BLaER1 (cell line): ENCODE results near the gene HELZ2.
"Not testable (repeated sequence)": the region's sequence is repeated elsewhere in the genome, so short reads cannot be mapped to it uniquely, and the experiment has no call there.

ENCODE experiments used
- H3K27ac ChIP-seq: shearing (Covaris generic); formaldehyde crosslinking; 2 replicates; pipeline ENCODE4 v1.8.1; 2022
- H3K27me3 ChIP-seq: shearing (Covaris generic); formaldehyde crosslinking; 2 replicates; pipeline ENCODE4 v1.8.1; 2022
- H3K36me3 ChIP-seq: shearing (Covaris generic); formaldehyde crosslinking; 2 replicates; pipeline ENCODE4 v1.8.1; 2022
- H3K4me1 ChIP-seq: shearing (Covaris generic); formaldehyde crosslinking; 2 replicates; pipeline ENCODE4 v1.8.1; 2022
- H3K4me2 ChIP-seq: shearing (Covaris generic); formaldehyde crosslinking; 2 replicates; pipeline ENCODE4 v1.8.1; 2022
- H3K4me3 ChIP-seq: shearing (Covaris generic); formaldehyde crosslinking; 2 replicates; pipeline ENCODE4 v1.8.1; 2022
- H3K9ac ChIP-seq: shearing (Covaris generic); formaldehyde crosslinking; 2 replicates; pipeline ENCODE4 v1.8.1; 2022
- H3K9me3 ChIP-seq: shearing (Covaris generic); formaldehyde crosslinking; 2 replicates; pipeline ENCODE4 v1.8.1; 2022
- H4K20me1 ChIP-seq: shearing (Covaris generic); formaldehyde crosslinking; 2 replicates; pipeline ENCODE4 v1.8.1; 2022
- Cebpa-rat ChIP-seq: shearing (Covaris generic); IDR thresholded peaks from 2 replicates; pipeline ENCODE4 v1.8.1; 2022

HELZ2 gene

DNA sequence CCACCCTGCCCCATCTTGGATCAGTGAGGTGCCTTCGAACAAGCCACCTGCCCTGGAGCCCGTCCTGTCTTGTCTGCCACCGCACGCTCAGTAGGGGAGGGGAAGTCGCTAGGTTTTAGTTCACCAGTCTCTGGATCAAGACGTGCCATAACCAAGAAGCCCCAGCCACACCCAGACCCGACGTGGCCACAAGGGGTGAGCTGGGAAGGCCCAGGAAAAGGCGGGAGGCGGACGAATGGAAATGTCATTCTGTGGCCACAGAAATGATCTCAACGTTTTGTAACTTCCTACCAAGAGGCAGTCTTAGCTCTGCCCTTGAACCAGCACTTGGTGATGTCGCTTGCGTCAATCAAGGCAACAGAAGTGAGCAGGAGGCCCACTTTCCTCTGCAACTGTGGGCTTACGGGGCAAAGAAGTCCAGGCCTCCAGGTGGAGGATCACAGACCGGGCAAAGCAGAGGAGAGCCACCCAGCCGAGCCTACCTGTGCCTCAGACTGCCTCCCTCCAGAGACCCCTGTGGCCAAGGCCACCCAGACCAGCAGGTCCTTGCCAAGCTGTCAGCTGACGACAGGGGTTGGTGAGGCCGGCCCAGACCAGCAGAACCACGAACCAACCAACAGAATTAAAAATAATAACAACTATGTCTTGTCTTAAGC is 38.4 kb upstream of the HELZ2 start:
- H3K9ac ChIP-seq = 0 out of 2 replicates have a peak overlapping the region, but pooled peaks have one; percentile 21
- no peaks in the 10 kb centered on the region for H3K9me3 ChIP-seq
- no peaks in the 10 kb centered on the region for H3K27me3 ChIP-seq

DNA sequence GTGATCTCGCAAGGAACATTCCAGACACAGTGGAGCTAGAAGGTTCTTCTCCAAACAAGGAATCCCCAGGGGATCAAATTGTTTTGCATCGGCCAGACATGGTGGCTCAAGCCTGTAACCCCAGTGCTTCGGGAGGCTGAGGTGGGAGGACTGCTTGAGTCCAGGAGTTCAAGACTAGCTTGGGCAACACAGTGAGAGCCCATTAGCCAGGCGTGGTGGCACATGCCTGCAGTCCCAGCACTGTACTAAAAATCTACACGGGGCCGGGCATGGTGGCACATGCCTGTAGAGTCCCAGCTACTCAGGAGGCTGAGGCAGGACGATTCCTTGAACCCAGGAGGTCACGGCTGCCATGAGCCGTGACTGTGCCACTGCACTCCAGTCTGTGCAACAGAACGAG is 37.6 kb upstream of the HELZ2 start:
- H3K36me3 ChIP-seq = peaks cover 40% of the 10 kb centered on the region
- peaks cover 70% of the 10 kb centered on the region for H3K4me1 ChIP-seq
- peak overlapping the region; percentile 84 for H3K4me2 ChIP-seq
- no peaks in the 10 kb centered on the region for H3K9me3 ChIP-seq
- H3K27ac ChIP-seq = no peak overlapping the region
- no peaks in the 10 kb centered on the region for H3K27me3 ChIP-seq
- no peak for TF ChIP-seq Cebpa-rat
- H3K9ac ChIP-seq = no peak overlapping the region
- H3K4me3 ChIP-seq = no peak overlapping the region
- peaks cover 46% of the 10 kb centered on the region for H4K20me1 ChIP-seq

More for the DNA sequence above, 38.4 kb upstream of the HELZ2 start:
- TF ChIP-seq Cebpa-rat = no peak
- Histone ChIP-seq H3K27ac (peak overlapping the region; percentile 67), H3K36me3 (peaks cover 48% of the 10 kb centered on the region), H4K20me1 (peaks cover 44% of the 10 kb centered on the region), H3K4me3 (no peak overlapping the region), H3K4me1 (peaks cover 71% of the 10 kb centered on the region), H3K4me2 (peak overlapping the region; percentile 84)

- Histone ChIP-seq H3K4me3 (no peak overlapping the region), H3K9ac (no peak overlapping the region), H3K4me2 (peak overlapping the region; percentile 84), H3K36me3 (peaks cover 33% of the 10 kb centered on the region), H3K27ac (peak overlapping the region; percentile 43), H3K27me3 (no peaks in the 10 kb centered on the region), H3K4me1 (peaks cover 70% of the 10 kb centered on the region), H4K20me1 (peaks cover 54% of the 10 kb centered on the region), H3K9me3 (no peaks in the 10 kb centered on the region)
- no peak for TF ChIP-seq Cebpa-rat
These were observed 36.8 kb upstream of the HELZ2 start for GRCh38 chr20:63610581-63611435.

GRCh38 chr20:63606686-63607085 is 32.6 kb upstream of the HELZ2 start:
- Histone ChIP-seq H3K9ac (no peak overlapping the region), H3K36me3 (peaks cover 57% of the 10 kb centered on the region), H3K4me3 (peak overlapping the region; percentile 25; the same call in 1 of the 2 replicates), H3K9me3 (no peaks in the 10 kb centered on the region), H4K20me1 (peaks cover 72% of the 10 kb centered on the region), H3K27ac (no peak overlapping the region), H3K27me3 (no peaks in the 10 kb centered on the region), H3K4me2 (peak overlapping the region; percentile 77), H3K4me1 (peaks cover 52% of the 10 kb centered on the region)
- TF ChIP-seq Cebpa-rat = no peak

- Histone ChIP-seq H3K4me2 (peak overlapping the region; percentile 47; the same call in 1 of the 2 replicates), H3K4me3 (no peak overlapping the region), H3K27ac (no peak overlapping the region), H4K20me1 (peaks cover 99% of the 10 kb centered on the region), H3K36me3 (peaks cover 81% of the 10 kb centered on the region), H3K27me3 (no peaks in the 10 kb centered on the region), H3K9ac (no peak overlapping the region), H3K9me3 (no peaks in the 10 kb centered on the region), H3K4me1 (peaks cover 35% of the 10 kb centered on the region)
- TF ChIP-seq Cebpa-rat = no peak
These were observed 28.3 kb upstream of the HELZ2 start for GRCh38 chr20:63602321-63602720.

DNA sequence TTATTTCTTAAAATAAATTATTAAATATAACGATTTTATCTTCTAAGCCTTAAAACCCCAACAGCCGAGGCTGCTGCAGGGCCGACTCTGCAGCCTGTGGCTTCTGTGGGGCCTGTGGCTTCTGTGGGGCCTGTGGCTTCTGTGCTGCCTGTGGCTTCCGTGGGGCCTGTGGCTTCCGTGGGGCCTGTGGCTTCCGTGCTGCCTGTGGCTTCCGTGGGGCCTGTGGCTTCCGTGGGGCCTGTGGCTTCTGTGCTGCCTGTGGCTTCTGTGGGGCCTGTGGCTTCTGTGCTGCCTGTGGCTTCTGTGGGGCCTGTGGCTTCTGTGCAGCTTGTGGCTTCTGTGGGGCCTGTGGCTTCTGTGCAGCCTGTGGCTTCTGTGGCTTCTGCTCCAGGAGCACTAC is 27.6 kb upstream of the HELZ2 start:
- peaks cover 87% of the 10 kb centered on the region for H3K36me3 ChIP-seq
- not testable (repeated sequence) for H3K9me3 ChIP-seq, H3K27me3 ChIP-seq, H3K9ac ChIP-seq, H3K27ac ChIP-seq, H3K4me2 ChIP-seq, H3K4me3 ChIP-seq
- H3K4me1 ChIP-seq = peaks cover 30% of the 10 kb centered on the region
- peaks cover 96% of the 10 kb centered on the region for H4K20me1 ChIP-seq

- TF ChIP-seq Cebpa-rat = no peak
- H3K36me3 ChIP-seq = peaks cover 98% of the 10 kb centered on the region
- H3K4me1 ChIP-seq = peaks cover 17% of the 10 kb centered on the region
- H4K20me1 ChIP-seq = peaks cover 86% of the 10 kb centered on the region
- no peaks in the 10 kb centered on the region for H3K9me3 ChIP-seq
- H3K4me3 ChIP-seq = no peak overlapping the region
- no peak overlapping the region for H3K27ac ChIP-seq
- H3K27me3 ChIP-seq = no peaks in the 10 kb centered on the region
- no peak overlapping the region for H3K9ac ChIP-seq
- no peak overlapping the region for H3K4me2 ChIP-seq
These were observed 25.5 kb upstream of the HELZ2 start for GRCh38 chr20:63599396-63600050.

- no peak for TF ChIP-seq Cebpa-rat
- Histone ChIP-seq H4K20me1 (peaks cover 78% of the 10 kb centered on the region), H3K4me1 (peaks cover 17% of the 10 kb centered on the region), H3K36me3 (peaks cover 98% of the 10 kb centered on the region), H3K4me2 (no peak overlapping the region), H3K9ac (no peak overlapping the region), H3K4me3 (no peak overlapping the region), H3K9me3 (no peaks in the 10 kb centered on the region), H3K27me3 (no peaks in the 10 kb centered on the region), H3K27ac (no peak overlapping the region)
These were observed 24.7 kb upstream of the HELZ2 start for GRCh38 chr20:63598479-63599395.
